K562 (cell line): ENCODE data around the gene ANXA3. TPM values are rescaled to one million over a fixed set of nuclear protein-coding genes. Genes with fewer than 3 reads are reported as not detected.

Source experiments
- ARID1B ChIP-seq: fragments of 450-650 bp; IDR thresholded peaks from 2 replicates; pipeline ENCODE4 v1.6.1; 2016; ENCODE audit warnings: antibody characterized with exemption, mild to moderate bottlenecking, inconsistent platforms
- CEBPB ChIP-seq: fragments of 450-650 bp; IDR thresholded peaks from 2 replicates; pipeline ENCODE4 v1.6.1; 2016; ENCODE audit warnings: missing genetic modification characterization, missing compliant biosample characterization
- COPS2 ChIP-seq: fragments of 450-650 bp; conservative IDR thresholded peaks from 2 replicates; pipeline ENCODE4 v1.6.1; 2016; ENCODE audit warnings: mild to moderate bottlenecking, moderate library complexity
- FOXJ2 ChIP-seq: fragments of 200-800 bp; sonication (Bioruptor generic); IDR thresholded peaks from 2 replicates; pipeline ENCODE4 v1.6.1; 2016; ENCODE audit warnings: missing genetic modification characterization, missing compliant biosample characterization
- FOXK1 ChIP-seq: sonication (generic); formaldehyde crosslinking; IDR thresholded peaks from 2 replicates; pipeline ENCODE4 v1.8.0; 2022; ENCODE audit warnings: missing genetic modification reagents, mild to moderate bottlenecking, borderline replicate concordance
- KDM2B ChIP-seq: fragments of 250-450 bp; sonication (Bioruptor Pico); IDR thresholded peaks from 2 replicates; pipeline ENCODE4 v1.8.0; 2021; ENCODE audit warnings: mild to moderate bottlenecking, moderate library complexity
- MCM5 ChIP-seq: fragments of 450-650 bp; IDR thresholded peaks from 2 replicates; pipeline ENCODE4 v1.6.1; 2016; ENCODE audit warnings: low read depth
- NCOR1 ChIP-seq: fragments of 450-650 bp; IDR thresholded peaks from 2 replicates; pipeline ENCODE4 v1.6.1; 2016; ENCODE audit warnings: mild to moderate bottlenecking, moderate library complexity
- POLR3G ChIP-seq: IDR thresholded peaks from 2 replicates; pipeline ENCODE4 v1.6.1; 2011; ENCODE audit not compliant: insufficient read length, insufficient replicate concordance; ENCODE audit errors: extremely low read depth
- PRMT5 ChIP-seq: sonication (generic); formaldehyde crosslinking; IDR thresholded peaks from 2 replicates; pipeline ENCODE4 v1.5.0; 2020; ENCODE audit warnings: missing genetic modification reagents
- PTBP1 ChIP-seq: fragments of 200-400 bp; formaldehyde crosslinking; IDR thresholded peaks from 2 replicates; pipeline ENCODE4 v1.6.1; 2017; ENCODE audit warnings: low read depth, low read length
- RAD51 ChIP-seq: fragments of 450-650 bp; IDR thresholded peaks from 2 replicates; pipeline ENCODE4 v1.7.1; 2016; ENCODE audit warnings: low read depth, mild to moderate bottlenecking, borderline replicate concordance
- SAP30 ChIP-seq: fragments of 200-600 bp; sonication (generic); IDR thresholded peaks from 2 replicates; pipeline ENCODE4 v1.6.1; 2012; ENCODE audit warnings: borderline replicate concordance, low read depth, mild to moderate bottlenecking, moderate library complexity, low read length, control low read depth, inconsistent platforms; ENCODE audit not compliant: insufficient read depth, poor library complexity, severe bottlenecking
- SIX5 ChIP-seq, 2 experiments: IDR thresholded peaks; 2 replicates each; pipeline ENCODE4 v1.6.1; 2011; ENCODE audit warnings: low read length in 2 of 2, borderline replicate concordance in 1 of 2, low read depth in 1 of 2, mild to moderate bottlenecking in 1 of 2, moderate library complexity in 1 of 2; ENCODE audit not compliant: insufficient read depth in 1 of 2
- TAF1 ChIP-seq: IDR thresholded peaks from 2 replicates; pipeline ENCODE4 v1.6.1; 2011; ENCODE audit warnings: mild to moderate bottlenecking, low read length, moderate library complexity; ENCODE audit not compliant: insufficient read depth, control insufficient read depth, severe bottlenecking; ENCODE audit errors: extremely low read depth
- polyA plus RNA-seq, 8 experiments: library from polyadenylated mRNA; depleted of rRNA in 4 of 8; stranded (reverse) in 5 of 8; unstranded in 3 of 8; fragments of >200 nt; fragmentation: Nextera tagmentation in 2 of 8; fragmentation: Illumina TruSeq in 1 of 8; extraction: Ambion mirVana in 2 of 8; extraction: Trizol in 1 of 8; gene quantifications; 2 replicates each; pipeline versions ENCODE4 v1.2.1 to v1.2.3, GENCODE V29; 2011 to 2014; ENCODE audit warnings: inconsistent platforms in 1 of 8, missing spikeins in 1 of 8
- total RNA-seq, 7 experiments: library from RNA; depleted of rRNA in 6 of 7; stranded (reverse); fragments of >200 nt in 6 of 7; fragmentation: Illumina TruSeq in 2 of 7; extraction: Trizol in 2 of 7; gene quantifications; 2 replicates each; pipeline versions ENCODE4 v1.2.1 to v1.2.3, GENCODE V29; 2011 to 2021; ENCODE audit warnings: low replicate concordance in 1 of 7
- TF ChIP-seq, protein P1 (sequence below): fragments of 450-650 bp; formaldehyde crosslinking; IDR thresholded peaks from 2 replicates; pipeline ENCODE4 v1.4.0; 2022; ENCODE audit warnings: missing genetic modification characterization
- TF ChIP-seq, protein P2 (sequence below): fragments of 450-650 bp; formaldehyde crosslinking; IDR thresholded peaks from 2 replicates; pipeline ENCODE4 v1.4.0; 2022; ENCODE audit warnings: mild to moderate bottlenecking, moderate library complexity
- TF ChIP-seq, protein P3 (sequence below): fragments of 450-650 bp; IDR thresholded peaks from 2 replicates; pipeline ENCODE4 v1.6.1; 2018; ENCODE audit not compliant: partially characterized antibody
- TF ChIP-seq, protein P4 (sequence below): fragments of 250-450 bp; sonication (Bioruptor Pico); IDR thresholded peaks from 2 replicates; pipeline ENCODE4 v1.8.0; 2021; ENCODE audit warnings: moderate library complexity, mild to moderate bottlenecking, inconsistent platforms
- TF ChIP-seq, protein P5 (sequence below): fragments of 250-450 bp; sonication (Bioruptor Pico); IDR thresholded peaks from 2 replicates; pipeline ENCODE4 v1.5.1; 2021; ENCODE audit warnings: mild to moderate bottlenecking

Gene ANXA3
- total and polyA plus RNA-seq, 9 of the 15 experiments (the other 6 are each of a cell fraction or from before 2014, with no cell fraction given): 6.3 to 15.5 (median 9.8) TPM

DNA sequence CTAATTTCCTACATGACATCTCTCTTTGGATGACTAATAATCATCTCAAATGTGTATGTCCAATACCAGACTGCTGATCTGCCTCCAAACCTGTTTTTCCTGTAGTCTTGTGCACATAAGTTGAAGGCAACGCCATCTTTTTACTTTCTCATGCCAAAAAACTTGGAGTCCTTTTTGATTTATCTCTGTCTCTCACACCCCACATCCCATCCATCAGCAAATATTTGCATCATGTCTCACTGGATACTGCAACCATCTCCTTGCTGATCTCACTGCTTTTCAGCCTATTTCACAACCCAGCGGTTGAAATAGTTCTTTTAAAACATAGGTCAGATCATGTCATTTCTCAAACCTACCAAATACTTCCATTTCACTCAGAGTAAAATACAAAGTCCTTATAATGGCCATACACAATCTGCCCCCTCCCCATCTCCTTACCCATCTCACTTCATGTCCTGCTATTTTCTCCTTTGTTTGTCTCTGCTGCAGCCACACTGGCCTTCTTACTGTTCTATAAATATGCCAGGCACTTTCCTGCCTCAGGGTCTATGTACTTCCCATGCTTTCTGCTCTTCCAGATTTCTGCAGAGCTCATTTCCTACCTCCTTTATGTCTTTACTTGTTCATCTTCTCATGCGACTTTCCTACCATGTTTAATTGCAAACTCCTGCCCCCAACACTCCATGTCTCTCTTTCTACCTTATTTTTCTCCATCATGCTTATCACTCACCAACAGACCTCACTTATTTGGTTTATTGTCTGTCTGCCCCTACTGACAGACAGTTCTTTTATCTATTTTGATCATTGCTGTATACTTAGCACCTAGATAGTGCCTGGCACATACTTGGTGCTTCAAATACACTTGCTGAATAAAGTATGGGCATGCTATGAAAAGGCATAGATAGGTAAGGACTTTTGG lies 98.8 kb downstream of the ANXA3 start (continued):
- TF ChIP-seq, protein P1, sequence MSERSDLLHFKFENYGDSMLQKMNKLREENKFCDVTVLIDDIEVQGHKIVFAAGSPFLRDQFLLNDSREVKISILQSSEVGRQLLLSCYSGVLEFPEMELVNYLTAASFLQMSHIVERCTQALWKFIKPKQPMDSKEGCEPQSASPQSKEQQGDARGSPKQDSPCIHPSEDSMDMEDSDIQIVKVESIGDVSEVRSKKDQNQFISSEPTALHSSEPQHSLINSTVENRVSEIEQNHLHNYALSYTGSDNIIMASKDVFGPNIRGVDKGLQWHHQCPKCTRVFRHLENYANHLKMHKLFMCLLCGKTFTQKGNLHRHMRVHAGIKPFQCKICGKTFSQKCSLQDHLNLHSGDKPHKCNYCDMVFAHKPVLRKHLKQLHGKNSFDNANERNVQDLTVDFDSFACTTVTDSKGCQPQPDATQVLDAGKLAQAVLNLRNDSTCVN: no peak
- TF ChIP-seq SIX5 (IDR thresholded peaks at IDR 0.05; ENCODE audit: borderline replicate concordance in 1 of 2, insufficient read depth in 1 of 2, low read depth in 1 of 2, low read length in 2 of 2) (no peak), FOXJ2 (tag) (no peak), POLR3G (no peak), MCM5 (no peak), COPS2 (no peak), FOXK1 (CRISPR knock-in tag) (no peak), PTBP1 (no peak), PRMT5 (CRISPR knock-in tag) (no peak), TAF1 (no peak), ARID1B (peak; percentile 97), NCOR1 (peak; percentile 96), RAD51 (no peak), CEBPB (peak; percentile 96), KDM2B (no peak), SAP30 (no peak)
- TF ChIP-seq, protein P2, sequence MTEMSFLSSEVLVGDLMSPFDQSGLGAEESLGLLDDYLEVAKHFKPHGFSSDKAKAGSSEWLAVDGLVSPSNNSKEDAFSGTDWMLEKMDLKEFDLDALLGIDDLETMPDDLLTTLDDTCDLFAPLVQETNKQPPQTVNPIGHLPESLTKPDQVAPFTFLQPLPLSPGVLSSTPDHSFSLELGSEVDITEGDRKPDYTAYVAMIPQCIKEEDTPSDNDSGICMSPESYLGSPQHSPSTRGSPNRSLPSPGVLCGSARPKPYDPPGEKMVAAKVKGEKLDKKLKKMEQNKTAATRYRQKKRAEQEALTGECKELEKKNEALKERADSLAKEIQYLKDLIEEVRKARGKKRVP (CRISPR knock-in tag): no peak
- TF ChIP-seq, protein P3, sequence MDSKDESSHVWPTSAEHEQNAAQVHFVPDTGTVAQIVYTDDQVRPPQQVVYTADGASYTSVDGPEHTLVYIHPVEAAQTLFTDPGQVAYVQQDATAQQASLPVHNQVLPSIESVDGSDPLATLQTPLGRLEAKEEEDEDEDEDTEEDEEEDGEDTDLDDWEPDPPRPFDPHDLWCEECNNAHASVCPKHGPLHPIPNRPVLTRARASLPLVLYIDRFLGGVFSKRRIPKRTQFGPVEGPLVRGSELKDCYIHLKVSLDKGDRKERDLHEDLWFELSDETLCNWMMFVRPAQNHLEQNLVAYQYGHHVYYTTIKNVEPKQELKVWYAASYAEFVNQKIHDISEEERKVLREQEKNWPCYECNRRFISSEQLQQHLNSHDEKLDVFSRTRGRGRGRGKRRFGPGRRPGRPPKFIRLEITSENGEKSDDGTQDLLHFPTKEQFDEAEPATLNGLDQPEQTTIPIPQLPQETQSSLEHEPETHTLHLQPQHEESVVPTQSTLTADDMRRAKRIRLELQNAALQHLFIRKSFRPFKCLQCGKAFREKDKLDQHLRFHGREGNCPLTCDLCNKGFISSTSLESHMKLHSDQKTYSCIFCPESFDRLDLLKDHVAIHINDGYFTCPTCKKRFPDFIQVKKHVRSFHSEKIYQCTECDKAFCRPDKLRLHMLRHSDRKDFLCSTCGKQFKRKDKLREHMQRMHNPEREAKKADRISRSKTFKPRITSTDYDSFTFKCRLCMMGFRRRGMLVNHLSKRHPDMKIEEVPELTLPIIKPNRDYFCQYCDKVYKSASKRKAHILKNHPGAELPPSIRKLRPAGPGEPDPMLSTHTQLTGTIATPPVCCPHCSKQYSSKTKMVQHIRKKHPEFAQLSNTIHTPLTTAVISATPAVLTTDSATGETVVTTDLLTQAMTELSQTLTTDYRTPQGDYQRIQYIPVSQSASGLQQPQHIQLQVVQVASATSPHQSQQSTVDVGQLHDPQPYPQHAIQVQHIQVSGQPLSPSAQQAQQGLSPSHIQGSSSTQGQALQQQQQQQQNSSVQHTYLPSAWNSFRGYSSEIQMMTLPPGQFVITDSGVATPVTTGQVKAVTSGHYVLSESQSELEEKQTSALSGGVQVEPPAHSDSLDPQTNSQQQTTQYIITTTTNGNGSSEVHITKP: no peak
- TF ChIP-seq, protein P4, sequence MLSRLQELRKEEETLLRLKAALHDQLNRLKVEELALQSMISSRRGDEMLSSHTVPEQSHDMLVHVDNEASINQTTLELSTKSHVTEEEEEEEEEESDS (CRISPR knock-in tag): no peak
- TF ChIP-seq, protein P5, sequence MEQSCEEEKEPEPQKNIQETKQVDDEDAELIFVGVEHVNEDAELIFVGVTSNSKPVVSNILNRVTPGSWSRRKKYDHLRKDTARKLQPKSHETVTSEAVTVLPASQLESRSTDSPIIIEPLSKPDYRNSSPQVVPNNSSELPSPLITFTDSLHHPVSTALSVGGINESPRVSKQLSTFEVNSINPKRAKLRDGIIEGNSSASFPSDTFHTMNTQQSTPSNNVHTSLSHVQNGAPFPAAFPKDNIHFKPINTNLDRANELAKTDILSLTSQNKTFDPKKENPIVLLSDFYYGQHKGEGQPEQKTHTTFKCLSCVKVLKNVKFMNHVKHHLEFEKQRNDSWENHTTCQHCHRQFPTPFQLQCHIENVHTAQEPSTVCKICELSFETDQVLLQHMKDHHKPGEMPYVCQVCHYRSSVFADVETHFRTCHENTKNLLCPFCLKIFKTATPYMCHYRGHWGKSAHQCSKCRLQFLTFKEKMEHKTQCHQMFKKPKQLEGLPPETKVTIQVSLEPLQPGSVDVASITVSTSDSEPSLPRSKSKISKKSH (CRISPR knock-in tag): no peak
